Measurements from ENCODE around the gene MYT1. TPM values are rescaled to one million over a fixed set of nuclear protein-coding genes. Genes with fewer than 3 reads are reported as not detected.

MYT1 gene
- total and polyA plus RNA-seq, 2 experiments from 2014 or later: 0.03 to 0.06 TPM

- WGBS (ENCODE audit: low lambda C conversion rate, missing lambda C conversion rate): 95% methylated on average over 7 of the region's 7 CpGs
- no peaks in the 10 kb centered on the region for H3K79me2 ChIP-seq
- H3K9me3 ChIP-seq (ENCODE audit: low read depth): no peaks in the 10 kb centered on the region
- H3K9me2 ChIP-seq (replicated peaks; ENCODE audit: insufficient read depth): no peaks in the 10 kb centered on the region
- H3K27ac ChIP-seq: no peak overlapping the region
- TF ChIP-seq EZH2phosphoT487 (IDR thresholded peaks at IDR 0.05; ENCODE audit: low read depth, severe bottlenecking, unreplicated experiment) (no peak), EZH2 (IDR thresholded peaks at IDR 0.05; ENCODE audit: borderline replicate concordance) (no peak), CTCF (IDR thresholded peaks at IDR 0.05; ENCODE audit: poor library complexity) (no peak)
- no peak for DNase-seq (ENCODE audit: low spot score)
- H3K4me2 ChIP-seq: no peak overlapping the region
- no peaks in the 10 kb centered on the region for H3K4me1 ChIP-seq (ENCODE audit: insufficient read depth)
- H3K36me3 ChIP-seq (replicated peaks; ENCODE audit: insufficient read depth, low read depth): no peaks in the 10 kb centered on the region
- H3K27me3 ChIP-seq: no peaks in the 10 kb centered on the region
- no peaks in the 10 kb centered on the region for H4K20me1 ChIP-seq (ENCODE audit: insufficient read depth, poor library complexity, severe bottlenecking)
- H2AFZ ChIP-seq: no peak overlapping the region
- no peak overlapping the region for H3K4me3 ChIP-seq
Measured at GRCh38 chr20:64276817-64277216, 112.6 kb downstream of the MYT1 start.

GRCh38 chr20:64277571-64278316, 113.5 kb downstream of the MYT1 start:
- Histone ChIP-seq H3K79me2 (no peaks in the 10 kb centered on the region), H3K4me2 (no peak overlapping the region), H3K4me3 (no peak overlapping the region), H4K20me1 (ENCODE audit: insufficient read depth, poor library complexity, severe bottlenecking) (no peaks in the 10 kb centered on the region), H3K4me1 (ENCODE audit: insufficient read depth) (no peaks in the 10 kb centered on the region), H3K9me2 (replicated peaks; ENCODE audit: insufficient read depth) (no peaks in the 10 kb centered on the region), H3K9me3 (ENCODE audit: low read depth) (no peaks in the 10 kb centered on the region), H2AFZ (no peak overlapping the region), H3K27me3 (no peaks in the 10 kb centered on the region), H3K27ac (no peak overlapping the region), H3K36me3 (replicated peaks; ENCODE audit: insufficient read depth, low read depth) (no peaks in the 10 kb centered on the region)
- no peak for DNase-seq (ENCODE audit: low spot score)
- 90% methylated on average over 9 of the region's 10 CpGs for WGBS (ENCODE audit: low lambda C conversion rate, missing lambda C conversion rate)
- TF ChIP-seq EZH2 (IDR thresholded peaks at IDR 0.05; ENCODE audit: borderline replicate concordance) (no peak), EZH2phosphoT487 (IDR thresholded peaks at IDR 0.05; ENCODE audit: low read depth, severe bottlenecking, unreplicated experiment) (no peak)

GRCh38 chr20:64278317-64278681, 114.0 kb downstream of the MYT1 start:
- Histone ChIP-seq H3K27ac (no peak overlapping the region), H3K27me3 (no peaks in the 10 kb centered on the region), H3K4me2 (no peak overlapping the region), H2AFZ (no peak overlapping the region), H4K20me1 (ENCODE audit: insufficient read depth, poor library complexity, severe bottlenecking) (no peaks in the 10 kb centered on the region), H3K9me3 (ENCODE audit: low read depth) (no peaks in the 10 kb centered on the region), H3K36me3 (replicated peaks; ENCODE audit: insufficient read depth, low read depth) (no peaks in the 10 kb centered on the region), H3K4me3 (no peak overlapping the region), H3K9me2 (replicated peaks; ENCODE audit: insufficient read depth) (no peaks in the 10 kb centered on the region), H3K4me1 (ENCODE audit: insufficient read depth) (no peaks in the 10 kb centered on the region), H3K79me2 (no peaks in the 10 kb centered on the region)
- TF ChIP-seq EZH2phosphoT487 (IDR thresholded peaks at IDR 0.05; ENCODE audit: low read depth, severe bottlenecking, unreplicated experiment) (no peak), CTCF (IDR thresholded peaks at IDR 0.05; ENCODE audit: poor library complexity) (no peak), EZH2 (IDR thresholded peaks at IDR 0.05; ENCODE audit: borderline replicate concordance) (no peak)
- no peak for DNase-seq (ENCODE audit: low spot score)
- WGBS (ENCODE audit: low lambda C conversion rate, missing lambda C conversion rate): 80% methylated on average over 4 of the region's 4 CpGs

- no peak overlapping the region for H3K4me3 ChIP-seq
- H3K27ac ChIP-seq: no peak overlapping the region
- H3K4me2 ChIP-seq: no peak overlapping the region
- H3K4me1 ChIP-seq (ENCODE audit: insufficient read depth): no peaks in the 10 kb centered on the region
- H3K36me3 ChIP-seq (replicated peaks; ENCODE audit: insufficient read depth, low read depth): no peaks in the 10 kb centered on the region
- no peak for TF ChIP-seq CTCF (IDR thresholded peaks at IDR 0.05; ENCODE audit: poor library complexity)
- H2AFZ ChIP-seq: no peak overlapping the region
- no peaks in the 10 kb centered on the region for H3K9me3 ChIP-seq (ENCODE audit: low read depth)
- H4K20me1 ChIP-seq (ENCODE audit: insufficient read depth, poor library complexity, severe bottlenecking): no peaks in the 10 kb centered on the region
- no peaks in the 10 kb centered on the region for H3K79me2 ChIP-seq
- H3K9me2 ChIP-seq (replicated peaks; ENCODE audit: insufficient read depth): no peaks in the 10 kb centered on the region
- no peak for DNase-seq (ENCODE audit: low spot score)
- no peaks in the 10 kb centered on the region for H3K27me3 ChIP-seq
- 87% methylated on average over 7 of the region's 7 CpGs for WGBS (ENCODE audit: low lambda C conversion rate, missing lambda C conversion rate)
Measured at GRCh38 chr20:64279826-64280459, 115.7 kb downstream of the MYT1 start.

Measured in hepatocyte (in vitro differentiated cells).